ENCODE results near the gene CD9. TPM values are rescaled to one million over a fixed set of nuclear protein-coding genes. Genes with fewer than 3 reads are reported as not detected.

Gene CD9
- total and polyA plus RNA-seq, 2 of the 8 experiments (the other 6 are each of a cell fraction or from before 2014, with no cell fraction given) = 168 to 319 TPM

- peak overlapping the region; percentile 63 for H3K4ac ChIP-seq (replicated peaks; ENCODE audit: insufficient read length, low read depth, low read length)
- no peak overlapping the region for H3K56ac ChIP-seq (replicated peaks; ENCODE audit: insufficient read length, low read depth, low read length)
- peak overlapping the region; percentile 51; the same call in 1 of the 2 replicates for H3K18ac ChIP-seq (ENCODE audit: extremely low read depth, low read length)
- H2BK120ac ChIP-seq (replicated peaks; ENCODE audit: low read depth, low read length) = no peak overlapping the region
- H2BK20ac ChIP-seq (ENCODE audit: low read length) = peak overlapping the region; percentile 87; the same call in 1 of the 2 replicates
- no peak overlapping the region for H3K23ac ChIP-seq (ENCODE audit: insufficient read length)
- no peak overlapping the region for H2AFZ ChIP-seq (ENCODE audit: low read length)
- peaks cover 3% of the 10 kb centered on the region; the same call in 1 of the 2 replicates for H3K23me2 ChIP-seq (ENCODE audit: low read depth, low read length)
- ChIA-PET POLR2A (ENCODE audit: partially characterized antibody) (interaction anchor here (1.1 to 12.4 kb wide), 8 partner anchors 8 to 68 kb away, joined by 3 to 203 read pairs (median 5); partner anchors contain the start of gene CD9), CTCF (ENCODE audit: partially characterized antibody) (interaction anchor here (0.6 to 26.9 kb wide), 9 partner anchors 10 to 254 kb away, joined by 3 to 433 read pairs (median 4); partner anchors contain the start of gene CD9)
- H2BK5ac ChIP-seq (ENCODE audit: low read depth, low read length) = peak overlapping the region; percentile 47; the same call in 1 of the 2 replicates
- H4K20me1 ChIP-seq (replicated peaks in 1 of 2; ENCODE audit: control insufficient read depth in 1 of 2, insufficient read depth in 2 of 2, low read length in 2 of 2) = peaks cover 0 to 3% of the 10 kb centered on the region in 2 experiments
- H3K27me3 ChIP-seq (replicated peaks in 1 of 4; ENCODE audit: control insufficient read depth in 3 of 4, extremely low read depth in 1 of 4, insufficient read depth in 3 of 4, low read length in 3 of 4) = no peaks in the 10 kb centered on the region
- no peak overlapping the region for H3K14ac ChIP-seq (ENCODE audit: insufficient read length)
- H3K36me3 ChIP-seq (ENCODE audit: control insufficient read depth in 2 of 4, insufficient read depth in 4 of 4, low read length in 3 of 4) = no peaks in the 10 kb centered on the region
- DNase-seq (ENCODE audit: low read depth in 1 of 2, low spot score in 2 of 2) (no peak), FAIRE-seq (no peak)
- peak overlapping the region; percentile 84 for H2BK12ac ChIP-seq (ENCODE audit: low read depth, low read length)
- no peak overlapping the region for H4K8ac ChIP-seq (ENCODE audit: extremely low read depth, insufficient read depth, low read length)
- peak overlapping the region; percentile 2; the same call in 1 of the 2 replicates for H2AK5ac ChIP-seq (ENCODE audit: low read depth, low read length)
- no peaks in the 10 kb centered on the region for H3K9me3 ChIP-seq (ENCODE audit: insufficient read depth in 2 of 2, low read depth in 1 of 2, low read length in 1 of 2)
- H3K27ac ChIP-seq (ENCODE audit: low read depth, low read length) = no peak overlapping the region
- H3K4me2 ChIP-seq (ENCODE audit: insufficient read depth in 1 of 2, low read depth in 2 of 2, low read length in 2 of 2) = no peak overlapping the region
- H3K79me1 ChIP-seq (ENCODE audit: low read depth, low read length) = peaks cover 11% of the 10 kb centered on the region
- no peak overlapping the region for H3K4me3 ChIP-seq (ENCODE audit: extremely low read depth in 1 of 4, insufficient read depth in 2 of 4, low read depth in 3 of 4, low read length in 4 of 4)
- peak overlapping the region in 1 of 4 experiments; percentile 23; a peak in 1 of 7 replicates for H3K9ac ChIP-seq (replicated peaks in 1 of 4; ENCODE audit: extremely low read depth in 1 of 4, low read depth in 3 of 4, low read length in 3 of 4)
- no peak overlapping the region for H4K5ac ChIP-seq (ENCODE audit: insufficient read length, low read depth, low read length)
- H3K4me1 ChIP-seq (replicated peaks in 1 of 4; ENCODE audit: control insufficient read depth in 3 of 4, insufficient read depth in 4 of 4, low read length in 3 of 4) = peaks cover 27 to 45% (median 39%) of the 10 kb centered on the region in 4 experiments
- peaks cover 0 to 74% of the 10 kb centered on the region in 2 experiments; a peak in 3 of 4 replicates for H3K79me2 ChIP-seq (ENCODE audit: control insufficient read depth in 1 of 2, insufficient read depth in 2 of 2, low read length in 2 of 2)
- 94% methylated on average over 14 of the region's 14 CpGs; no CpG with 5 or more reads in 1 of the 2 experiments for WGBS, 2 experiments (ENCODE audit: extremely low coverage in 1 of 2, insufficient coverage in 1 of 2, insufficient read length in 1 of 2, insufficient replicate concordance in 2 of 2, low coverage in 1 of 2, low lambda C conversion rate in 2 of 2, missing lambda C conversion rate in 1 of 2)
- peak overlapping the region; percentile 5; the same call in 1 of the 2 replicates for H2BK15ac ChIP-seq (ENCODE audit: low read length)
- H4K91ac ChIP-seq (replicated peaks; ENCODE audit: insufficient read length, low read length) = peak overlapping the region; percentile 77
- no peak for TF ChIP-seq NRF1 (IDR thresholded peaks at IDR 0.05; ENCODE audit: low read depth, low read length)
- no peak for TF ChIP-seq PHF8 (conservative IDR thresholded peaks at IDR 0.05; ENCODE audit: low read depth, low read length)
- TF ChIP-seq TBP (IDR thresholded peaks at IDR 0.05; ENCODE audit: low read depth, low read length) = no peak
- no peak for TF ChIP-seq E2F6 (IDR thresholded peaks at IDR 0.05)
- no peak for TF ChIP-seq TAF7 (optimal IDR thresholded peaks at IDR 0.05; ENCODE audit: borderline replicate concordance, low read depth, low read length)
- TF ChIP-seq SAP30 (IDR thresholded peaks at IDR 0.05; ENCODE audit: insufficient read depth, insufficient replicate concordance, low read length) = no peak
- TF ChIP-seq CTCF (IDR thresholded peaks at IDR 0.05; ENCODE audit: control extremely low read depth in 1 of 3, insufficient read depth in 1 of 3, low read depth in 1 of 3, low read length in 3 of 3) = no peak
- no peak for TF ChIP-seq JUN (IDR thresholded peaks at IDR 0.05; ENCODE audit: low read depth, low read length)
- no peak for TF ChIP-seq BRCA1 (IDR thresholded peaks at IDR 0.05; ENCODE audit: low read depth, low read length)
Observed at GRCh38 chr12:6211421-6211869, 11.2 kb downstream of the CD9 start.

Measured in H1 (cell line).